A673 (cell line): Measurements from ENCODE around the gene OBP2B. TPM values are rescaled to one million over a fixed set of nuclear protein-coding genes. Genes with fewer than 3 reads are reported as not detected.
"Not testable (repeated sequence)": the region's sequence is repeated elsewhere in the genome, so short reads cannot be mapped to it uniquely, and the experiment has no call there.

Source experiments
- BruUV-seq: library from RNA; stranded (reverse); fragments of 400-500 nt; replicated peaks from 2 replicates; lab custom pipeline; 2021; lab: Mats Ljungman, UMichigan
- CTCF ChIA-PET: fragments of 300-600 bp; sonication (Branson Sonifier 250); formaldehyde crosslinking; loops from one replicate; lab custom pipeline; 2022; ENCODE audit warnings: antibody characterized with exemption; lab: Charles Lee
- POLR2A ChIA-PET: fragments of 300-600 bp; sonication (Branson Sonifier 250); formaldehyde crosslinking; loops from one replicate; lab custom pipeline; 2022; ENCODE audit warnings: antibody characterized with exemption; ENCODE audit not compliant: low non-redundant PET; lab: Charles Lee
- DNase-seq: peaks from one replicate; pipeline ENCODE4 v3.0.0-alpha.2; 2015; ENCODE audit warnings: low spot score
- H3K27ac ChIP-seq: fragments of 200-600 bp; sonication (generic); 2 replicates; pipeline ENCODE4 v1.5.1; 2016; ENCODE audit warnings: mixed run types, low read depth, mild to moderate bottlenecking, mixed read lengths, antibody characterized with exemption, low read length; ENCODE audit not compliant: poor library complexity, severe bottlenecking
- H3K27me3 ChIP-seq: fragments of 200-600 bp; sonication (generic); replicated peaks from 2 replicates; pipeline ENCODE4 v1.6.1; 2017; ENCODE audit warnings: mixed run types, low read depth, mild to moderate bottlenecking, mixed read lengths, antibody characterized with exemption, low read length; ENCODE audit not compliant: insufficient read depth, poor library complexity
- H3K36me3 ChIP-seq: fragments of 200-600 bp; sonication (generic); 2 replicates; pipeline ENCODE4 v1.6.1; 2016; ENCODE audit warnings: mixed run types, mild to moderate bottlenecking, mixed read lengths, antibody characterized with exemption, low read length; ENCODE audit not compliant: insufficient read depth, poor library complexity, severe bottlenecking
- H3K4me1 ChIP-seq: fragments of 200-600 bp; sonication (generic); 2 replicates; pipeline ENCODE4 v1.6.1; 2017; ENCODE audit warnings: mixed run types, mild to moderate bottlenecking, mixed read lengths, antibody characterized with exemption, low read length; ENCODE audit not compliant: insufficient read depth, poor library complexity, severe bottlenecking
- H3K4me3 ChIP-seq: fragments of 200-600 bp; sonication (generic); 2 replicates; pipeline ENCODE4 v1.5.1; 2016; ENCODE audit warnings: low read depth, mixed run types, mild to moderate bottlenecking, mixed read lengths, low read length; ENCODE audit not compliant: poor library complexity, severe bottlenecking
- H3K9me3 ChIP-seq: fragments of 200-600 bp; sonication (generic); 2 replicates; pipeline ENCODE4 v1.6.1; 2016; ENCODE audit warnings: mixed run types, low read depth, mild to moderate bottlenecking, mixed read lengths, antibody characterized with exemption, low read length; ENCODE audit not compliant: poor library complexity, severe bottlenecking
- CTCF ChIP-seq: fragments of 300-800, 200-600 bp; sonication (generic); conservative IDR thresholded peaks from 2 replicates; pipeline ENCODE4 v1.5.1; 2017; ENCODE audit warnings: low read depth, mild to moderate bottlenecking, antibody characterized with exemption, low read length, moderate library complexity, mixed read lengths
- EZH2 ChIP-seq: fragments of 200-600 bp; sonication (generic); IDR thresholded peaks from 2 replicates; pipeline ENCODE4 v1.6.1; 2017; ENCODE audit warnings: borderline replicate concordance, low read depth, mild to moderate bottlenecking, mixed read lengths, antibody characterized with exemption, low read length; ENCODE audit not compliant: poor library complexity, severe bottlenecking
- intact Hi-C: fragments of 100-400 bp; cut with micrococcal nuclease; formaldehyde crosslinking; loops from one replicate; pipeline ENCODE4 v1.10.0; 2022; ENCODE audit not compliant: unreplicated experiment
- total RNA-seq: library from RNA; stranded (reverse); gene quantifications from 2 replicates; pipeline ENCODE4 v1.2.3, GENCODE V29; 2021

Gene OBP2B
- total RNA-seq, 1 experiment from 2014 or later, result not detected

- ChIA-PET POLR2A (no interaction called here), CTCF (no interaction called here)
- Histone ChIP-seq H3K4me1 (no peaks in the 10 kb centered on the region), H3K27ac (no peak overlapping the region), H3K9me3 (no peaks in the 10 kb centered on the region), H3K36me3 (no peaks in the 10 kb centered on the region), H3K27me3 (peaks cover 42% of the 10 kb centered on the region), H3K4me3 (no peak overlapping the region)
- no TSS peak for BruUV-seq
- TF ChIP-seq EZH2 (no peak), CTCF (no peak)
- no peak for DNase-seq
- intact Hi-C loops, result no loop called here
Measured at GRCh38 chr9:133210609-133211008, 1.6 kb upstream of the OBP2B start.

GRCh38 chr9:133210202-133210532, 1.1 kb upstream of the OBP2B start:
- no peak for DNase-seq
- Histone ChIP-seq H3K4me1 (no peaks in the 10 kb centered on the region), H3K9me3 (no peaks in the 10 kb centered on the region), H3K27me3 (peaks cover 41% of the 10 kb centered on the region), H3K36me3 (no peaks in the 10 kb centered on the region), H3K27ac (no peak overlapping the region), H3K4me3 (no peak overlapping the region)
- POLR2A ChIA-PET, result no interaction called here
- intact Hi-C loops, result no loop called here
- CTCF ChIA-PET, result no interaction called here
- BruUV-seq, result no TSS peak
- TF ChIP-seq CTCF (no peak), EZH2 (no peak)

GRCh38 chr9:133209327-133210201, 514 bp upstream of the OBP2B start:
- intact Hi-C loops, POLR2A ChIA-PET, H3K4me3 ChIP-seq, BruUV-seq, DNase-seq, H3K4me1 ChIP-seq, H3K9me3 ChIP-seq, H3K36me3 ChIP-seq, CTCF ChIA-PET, H3K27ac ChIP-seq: not testable (repeated sequence)
- peaks cover 35% of the 10 kb centered on the region for H3K27me3 ChIP-seq

- CTCF ChIA-PET, result not testable (repeated sequence)
Measured at GRCh38 chr9:133208171-133208879, 725 bp downstream of the OBP2B start.

More at GRCh38 chr9:133208171-133208879, 725 bp downstream of the OBP2B start:
- POLR2A ChIA-PET, intact Hi-C loops, BruUV-seq, DNase-seq, H3K9me3 ChIP-seq, H3K36me3 ChIP-seq, H3K27ac ChIP-seq, H3K4me1 ChIP-seq, H3K4me3 ChIP-seq: not testable (repeated sequence)
- H3K27me3 ChIP-seq, result peaks cover 34% of the 10 kb centered on the region
